Neutrophil (primary cell): ENCODE results near the gene RNF34.

Source experiments
- H3K27ac ChIP-seq: fragments of 200-600 bp; sonication (generic); 2 replicates; pipeline ENCODE4 v1.5.1; 2016; ENCODE audit warnings: mild to moderate bottlenecking, moderate library complexity
- H3K27me3 ChIP-seq: fragments of 200-600 bp; sonication (generic); 2 replicates; pipeline ENCODE4 v1.6.0; 2016; ENCODE audit warnings: mild to moderate bottlenecking
- H3K36me3 ChIP-seq: fragments of 200-600 bp; sonication (generic); 2 replicates; pipeline ENCODE4 v1.5.1; 2017
- H3K4me1 ChIP-seq, 2 experiments: fragments of 200-600 bp in 1 of 2; sonication (generic) in 1 of 2; 1 replicate in 1 of 2; 2 replicates in 1 of 2; pipeline versions ENCODE4 v1.5.1 to v1.6.1; 2013 to 2016; ENCODE audit warnings: low read depth in 1 of 2, low read length in 1 of 2, mild to moderate bottlenecking in 1 of 2, moderate library complexity in 1 of 2; ENCODE audit not compliant: control insufficient read depth in 1 of 2, insufficient read depth in 1 of 2
- H3K4me3 ChIP-seq, 2 experiments: fragments of 200-600 bp in 1 of 2; sonication (generic) in 1 of 2; 1 replicate in 1 of 2; 2 replicates in 1 of 2; pipeline ENCODE4 v1.5.1; 2013 to 2016; ENCODE audit warnings: low read depth in 1 of 2, low read length in 1 of 2, mild to moderate bottlenecking in 1 of 2, moderate library complexity in 1 of 2
- H3K9me3 ChIP-seq: fragments of 200-600 bp; sonication (generic); 2 replicates; pipeline ENCODE4 v1.5.1; 2016
- CTCF ChIP-seq: fragments of 200-600 bp; sonication (generic); IDR thresholded peaks from 2 replicates; pipeline ENCODE4 v1.5.1; 2016; ENCODE audit warnings: antibody characterized with exemption

The RNF34 gene

GRCh38 chr12:121399391-121400331 is at the start of gene RNF34:
TSS of gene RNF34 (plus strand) at chr12:121400118. CDS start at chr12:121400213, 95 bp downstream.
- Histone ChIP-seq H3K9me3 (no peaks in the 10 kb centered on the region), H3K36me3 (peaks cover 8% of the 10 kb centered on the region), H3K4me1 (peaks cover 33 to 36% of the 10 kb centered on the region in 2 experiments), H3K27ac (peak within 1 kb of the TSS; percentile 93), H3K4me3 (peak within 1 kb of the TSS; percentile 76 to 99), H3K27me3 (no peaks in the 10 kb centered on the region)
- TF ChIP-seq CTCF = peak; percentile 24

GRCh38 chr12:121351820-121352681 is 47.9 kb upstream of the RNF34 start, which contains the start of gene ANAPC5:
TSS of gene ANAPC5 (minus strand) at chr12:121352411. CDS start at chr12:121352340, 71 bp downstream.
- no peaks in the 10 kb centered on the region for H3K36me3 ChIP-seq
- H3K4me1 ChIP-seq = peaks cover 15 to 19% of the 10 kb centered on the region in 2 experiments
- no peaks in the 10 kb centered on the region for H3K9me3 ChIP-seq
- H3K27me3 ChIP-seq = no peaks in the 10 kb centered on the region
- TF ChIP-seq CTCF = peak; percentile 56
- peak within 1 kb of the TSS; percentile 87 for H3K27ac ChIP-seq
- H3K4me3 ChIP-seq = peak within 1 kb of the TSS; percentile 87 to 89

GRCh38 chr12:121352682-121353018 is 47.3 kb upstream of the RNF34 start:
- peak overlapping the region; percentile 87 to 89 for H3K4me3 ChIP-seq
- TF ChIP-seq CTCF = no peak
- peak overlapping the region; percentile 87 for H3K27ac ChIP-seq
- H3K4me1 ChIP-seq = peaks cover 15 to 19% of the 10 kb centered on the region in 2 experiments
- no peaks in the 10 kb centered on the region for H3K9me3 ChIP-seq
- no peaks in the 10 kb centered on the region for H3K36me3 ChIP-seq
- no peaks in the 10 kb centered on the region for H3K27me3 ChIP-seq

- H3K4me1 ChIP-seq = peaks cover 14 to 19% of the 10 kb centered on the region in 2 experiments
- H3K27ac ChIP-seq = no peak overlapping the region
- H3K9me3 ChIP-seq = no peaks in the 10 kb centered on the region
- TF ChIP-seq CTCF = no peak
- H3K27me3 ChIP-seq = no peaks in the 10 kb centered on the region
- no peak overlapping the region for H3K4me3 ChIP-seq
- H3K36me3 ChIP-seq = no peaks in the 10 kb centered on the region
Observed at GRCh38 chr12:121355818-121356217, 44.1 kb upstream of the RNF34 start.

GRCh38 chr12:121356657-121357056 is 43.3 kb upstream of the RNF34 start:
- H3K4me3 ChIP-seq = no peak overlapping the region
- no peaks in the 10 kb centered on the region for H3K27me3 ChIP-seq
- TF ChIP-seq CTCF = no peak

More at GRCh38 chr12:121356657-121357056, 43.3 kb upstream of the RNF34 start:
- Histone ChIP-seq H3K36me3 (no peaks in the 10 kb centered on the region), H3K9me3 (no peaks in the 10 kb centered on the region), H3K27ac (no peak overlapping the region), H3K4me1 (peaks cover 6 to 11% of the 10 kb centered on the region in 2 experiments)
